ENCODE measurements around the gene GNPTG. TPM values are rescaled to one million over a fixed set of nuclear protein-coding genes. Genes with fewer than 3 reads are reported as not detected.

GNPTG gene
- total and polyA plus RNA-seq, 9 of the 15 experiments (the other 6 are each of a cell fraction or from before 2014, with no cell fraction given): 0.69 to 33.3 (median 13.6) TPM

DNA sequence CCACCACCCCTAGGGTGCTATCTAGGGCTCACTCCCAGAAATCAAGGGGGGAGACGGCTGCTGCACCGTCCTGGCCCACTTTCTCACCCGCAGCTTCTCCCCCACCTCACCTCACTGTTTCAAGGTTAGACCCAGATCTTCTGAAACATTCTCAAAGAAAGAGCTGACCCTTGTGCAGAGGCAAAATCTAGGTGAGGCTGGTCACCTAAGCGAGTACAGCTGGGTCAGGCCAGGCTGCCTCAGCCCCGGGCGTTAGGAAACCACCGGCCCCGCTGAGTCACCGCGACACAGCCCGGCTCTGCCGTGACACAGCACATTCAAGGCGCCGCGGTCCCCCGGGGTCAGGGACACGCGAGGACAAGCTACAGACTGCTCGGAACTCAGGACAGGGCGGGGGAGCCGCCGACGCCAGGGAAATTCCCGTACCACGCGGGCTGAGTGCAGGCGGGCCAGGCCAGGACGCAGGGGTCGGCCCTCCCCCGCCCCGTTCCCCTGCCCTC lies 27.1 kb downstream of the GNPTG start (continued):
- TF ChIP-seq, protein P1, sequence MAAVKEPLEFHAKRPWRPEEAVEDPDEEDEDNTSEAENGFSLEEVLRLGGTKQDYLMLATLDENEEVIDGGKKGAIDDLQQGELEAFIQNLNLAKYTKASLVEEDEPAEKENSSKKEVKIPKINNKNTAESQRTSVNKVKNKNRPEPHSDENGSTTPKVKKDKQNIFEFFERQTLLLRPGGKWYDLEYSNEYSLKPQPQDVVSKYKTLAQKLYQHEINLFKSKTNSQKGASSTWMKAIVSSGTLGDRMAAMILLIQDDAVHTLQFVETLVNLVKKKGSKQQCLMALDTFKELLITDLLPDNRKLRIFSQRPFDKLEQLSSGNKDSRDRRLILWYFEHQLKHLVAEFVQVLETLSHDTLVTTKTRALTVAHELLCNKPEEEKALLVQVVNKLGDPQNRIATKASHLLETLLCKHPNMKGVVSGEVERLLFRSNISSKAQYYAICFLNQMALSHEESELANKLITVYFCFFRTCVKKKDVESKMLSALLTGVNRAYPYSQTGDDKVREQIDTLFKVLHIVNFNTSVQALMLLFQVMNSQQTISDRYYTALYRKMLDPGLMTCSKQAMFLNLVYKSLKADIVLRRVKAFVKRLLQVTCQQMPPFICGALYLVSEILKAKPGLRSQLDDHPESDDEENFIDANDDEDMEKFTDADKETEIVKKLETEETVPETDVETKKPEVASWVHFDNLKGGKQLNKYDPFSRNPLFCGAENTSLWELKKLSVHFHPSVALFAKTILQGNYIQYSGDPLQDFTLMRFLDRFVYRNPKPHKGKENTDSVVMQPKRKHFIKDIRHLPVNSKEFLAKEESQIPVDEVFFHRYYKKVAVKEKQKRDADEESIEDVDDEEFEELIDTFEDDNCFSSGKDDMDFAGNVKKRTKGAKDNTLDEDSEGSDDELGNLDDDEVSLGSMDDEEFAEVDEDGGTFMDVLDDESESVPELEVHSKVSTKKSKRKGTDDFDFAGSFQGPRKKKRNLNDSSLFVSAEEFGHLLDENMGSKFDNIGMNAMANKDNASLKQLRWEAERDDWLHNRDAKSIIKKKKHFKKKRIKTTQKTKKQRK (IDR thresholded peaks at IDR 0.05; ENCODE audit: borderline replicate concordance, low read depth, low read length): no peak
- peak; percentile 69; the same call in 1 of the 2 replicates for TF ChIP-seq ETV5 (CRISPR knock-in tag; IDR thresholded peaks at IDR 0.05; ENCODE audit: low read depth)
- no peak for TF ChIP-seq SNRNP70 (optimal IDR thresholded peaks at IDR 0.05; ENCODE audit: low read depth, low read length)
- peak; percentile 85 for TF ChIP-seq EP400 (IDR thresholded peaks at IDR 0.05)
- no peak for TF ChIP-seq SIX5 (IDR thresholded peaks at IDR 0.05; ENCODE audit: borderline replicate concordance in 1 of 2, insufficient read depth in 1 of 2, low read depth in 1 of 2, low read length in 2 of 2)
- TF ChIP-seq ZNF780A (CRISPR knock-in tag; IDR thresholded peaks at IDR 0.05): no peak
- TF ChIP-seq, protein P2, sequence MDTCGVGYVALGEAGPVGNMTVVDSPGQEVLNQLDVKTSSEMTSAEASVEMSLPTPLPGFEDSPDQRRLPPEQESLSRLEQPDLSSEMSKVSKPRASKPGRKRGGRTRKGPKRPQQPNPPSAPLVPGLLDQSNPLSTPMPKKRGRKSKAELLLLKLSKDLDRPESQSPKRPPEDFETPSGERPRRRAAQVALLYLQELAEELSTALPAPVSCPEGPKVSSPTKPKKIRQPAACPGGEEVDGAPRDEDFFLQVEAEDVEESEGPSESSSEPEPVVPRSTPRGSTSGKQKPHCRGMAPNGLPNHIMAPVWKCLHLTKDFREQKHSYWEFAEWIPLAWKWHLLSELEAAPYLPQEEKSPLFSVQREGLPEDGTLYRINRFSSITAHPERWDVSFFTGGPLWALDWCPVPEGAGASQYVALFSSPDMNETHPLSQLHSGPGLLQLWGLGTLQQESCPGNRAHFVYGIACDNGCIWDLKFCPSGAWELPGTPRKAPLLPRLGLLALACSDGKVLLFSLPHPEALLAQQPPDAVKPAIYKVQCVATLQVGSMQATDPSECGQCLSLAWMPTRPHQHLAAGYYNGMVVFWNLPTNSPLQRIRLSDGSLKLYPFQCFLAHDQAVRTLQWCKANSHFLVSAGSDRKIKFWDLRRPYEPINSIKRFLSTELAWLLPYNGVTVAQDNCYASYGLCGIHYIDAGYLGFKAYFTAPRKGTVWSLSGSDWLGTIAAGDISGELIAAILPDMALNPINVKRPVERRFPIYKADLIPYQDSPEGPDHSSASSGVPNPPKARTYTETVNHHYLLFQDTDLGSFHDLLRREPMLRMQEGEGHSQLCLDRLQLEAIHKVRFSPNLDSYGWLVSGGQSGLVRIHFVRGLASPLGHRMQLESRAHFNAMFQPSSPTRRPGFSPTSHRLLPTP (IDR thresholded peaks at IDR 0.05; ENCODE audit: borderline replicate concordance, extremely low read depth, insufficient read length): no peak
- peak; percentile 47 for TF ChIP-seq ETV1 (tag; conservative IDR thresholded peaks at IDR 0.05; ENCODE audit: low read depth)
- TF ChIP-seq PHF21A (IDR thresholded peaks at IDR 0.05; ENCODE audit: borderline replicate concordance, low read depth): no peak
- TF ChIP-seq ZNF57 (CRISPR knock-in tag; IDR thresholded peaks at IDR 0.05): no peak
- no peak for TF ChIP-seq ZNF175 (CRISPR knock-in tag; IDR thresholded peaks at IDR 0.05; ENCODE audit: low read depth)
- no peak for TF ChIP-seq FOXK1 (CRISPR knock-in tag; IDR thresholded peaks at IDR 0.05; ENCODE audit: borderline replicate concordance)
- TF ChIP-seq SIN3A (IDR thresholded peaks at IDR 0.05; ENCODE audit: borderline replicate concordance in 2 of 2, control insufficient read depth in 1 of 2, low read depth in 2 of 2, low read length in 2 of 2): peak; percentile 49 to 84; a peak in 3 of 4 replicates
- TF ChIP-seq KLF1 (tag; IDR thresholded peaks at IDR 0.05): no peak
